ENCODE results near the gene ZBTB2.

ZBTB2 gene

GRCh38 chr6:151389618-151390275, 1.6 kb downstream of the ZBTB2 start:
- TF ChIP-seq GATA2 (IDR thresholded peaks at IDR 0.05; ENCODE audit: low read depth, low read length) (no peak), GATA3 (IDR thresholded peaks at IDR 0.05; ENCODE audit: low read depth, low read length) (no peak)

GRCh38 chr6:151388997-151389617, 2.3 kb downstream of the ZBTB2 start:
- TF ChIP-seq GATA2 (IDR thresholded peaks at IDR 0.05; ENCODE audit: low read depth, low read length) (no peak), GATA3 (IDR thresholded peaks at IDR 0.05; ENCODE audit: low read depth, low read length) (no peak)

- TF ChIP-seq GATA2 (IDR thresholded peaks at IDR 0.05; ENCODE audit: low read depth, low read length) (no peak), GATA3 (IDR thresholded peaks at IDR 0.05; ENCODE audit: low read depth, low read length) (no peak)
Measured at GRCh38 chr6:151388236-151388635, 3.1 kb downstream of the ZBTB2 start.

- TF ChIP-seq GATA2 (IDR thresholded peaks at IDR 0.05; ENCODE audit: low read depth, low read length) (no peak), GATA3 (IDR thresholded peaks at IDR 0.05; ENCODE audit: low read depth, low read length) (no peak)
Measured at GRCh38 chr6:151387175-151387970, 4.0 kb downstream of the ZBTB2 start.

GRCh38 chr6:151385177-151385576, 6.2 kb downstream of the ZBTB2 start:
- TF ChIP-seq GATA2 (IDR thresholded peaks at IDR 0.05; ENCODE audit: low read depth, low read length) (no peak), GATA3 (IDR thresholded peaks at IDR 0.05; ENCODE audit: low read depth, low read length) (no peak)

GRCh38 chr6:151384151-151384550, 7.2 kb downstream of the ZBTB2 start:
- TF ChIP-seq GATA2 (IDR thresholded peaks at IDR 0.05; ENCODE audit: low read depth, low read length) (no peak), GATA3 (IDR thresholded peaks at IDR 0.05; ENCODE audit: low read depth, low read length) (peak; percentile 20; the same call in 1 of the 2 replicates)

GRCh38 chr6:151381722-151382121, 9.6 kb downstream of the ZBTB2 start:
- TF ChIP-seq GATA3 (IDR thresholded peaks at IDR 0.05; ENCODE audit: low read depth, low read length): no peak
- TF ChIP-seq GATA2 (IDR thresholded peaks at IDR 0.05; ENCODE audit: low read depth, low read length): no peak

- no peak for TF ChIP-seq GATA2 (IDR thresholded peaks at IDR 0.05; ENCODE audit: low read depth, low read length)
- no peak for TF ChIP-seq GATA3 (IDR thresholded peaks at IDR 0.05; ENCODE audit: low read depth, low read length)
Measured at GRCh38 chr6:151380848-151381205, 10.5 kb downstream of the ZBTB2 start.

- TF ChIP-seq GATA2 (IDR thresholded peaks at IDR 0.05; ENCODE audit: low read depth, low read length) (no peak), GATA3 (IDR thresholded peaks at IDR 0.05; ENCODE audit: low read depth, low read length) (no peak)
Measured at GRCh38 chr6:151379933-151380847, 11.2 kb downstream of the ZBTB2 start.

- TF ChIP-seq GATA2 (IDR thresholded peaks at IDR 0.05; ENCODE audit: low read depth, low read length) (no peak), GATA3 (IDR thresholded peaks at IDR 0.05; ENCODE audit: low read depth, low read length) (no peak)
Measured at GRCh38 chr6:151377095-151377494, 14.3 kb downstream of the ZBTB2 start.

GRCh38 chr6:151376440-151376839, 14.9 kb downstream of the ZBTB2 start:
- TF ChIP-seq GATA3 (IDR thresholded peaks at IDR 0.05; ENCODE audit: low read depth, low read length) (no peak), GATA2 (IDR thresholded peaks at IDR 0.05; ENCODE audit: low read depth, low read length) (no peak)

- TF ChIP-seq GATA2 (IDR thresholded peaks at IDR 0.05; ENCODE audit: low read depth, low read length) (no peak), GATA3 (IDR thresholded peaks at IDR 0.05; ENCODE audit: low read depth, low read length) (no peak)
Measured at GRCh38 chr6:151375833-151376232, 15.5 kb downstream of the ZBTB2 start.

GRCh38 chr6:151374036-151374683, 17.2 kb downstream of the ZBTB2 start:
- no peak for TF ChIP-seq GATA2 (IDR thresholded peaks at IDR 0.05; ENCODE audit: low read depth, low read length)
- no peak for TF ChIP-seq GATA3 (IDR thresholded peaks at IDR 0.05; ENCODE audit: low read depth, low read length)
